NCI-H1694 treated with DMSO at 0.1 percent for 48 hours (cell line): ENCODE results near the gene GALK2.
"Not testable (repeated sequence)": the region's sequence is repeated elsewhere in the genome, so short reads cannot be mapped to it uniquely, and the experiment has no call there.

Experiments used
- DNase-seq: peaks from one replicate; lab custom pipeline; 2025; lab: John Stamatoyannopoulos, UW

Gene GALK2

DNA sequence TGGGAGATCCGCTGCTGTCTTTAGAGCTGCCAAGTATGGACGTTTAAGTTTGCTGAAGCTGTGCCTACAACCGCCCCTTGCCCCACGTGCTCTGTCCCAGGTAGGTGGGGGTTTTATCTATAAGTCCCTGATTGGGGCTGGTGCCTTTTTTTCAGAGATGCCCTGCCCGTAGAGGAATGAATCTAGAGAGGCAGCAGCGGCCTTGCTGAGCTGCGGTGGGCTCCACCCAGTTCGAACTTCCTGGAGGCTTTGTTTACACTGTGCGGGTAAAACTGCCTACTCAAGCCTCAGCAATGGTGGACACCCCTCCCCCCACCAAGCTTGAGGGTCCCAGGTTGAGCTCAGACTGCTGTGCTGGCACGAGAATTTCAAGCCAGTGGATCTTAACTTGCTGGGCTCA lies 169.6 kb downstream of the GALK2 start:
- no peak for DNase-seq

DNA sequence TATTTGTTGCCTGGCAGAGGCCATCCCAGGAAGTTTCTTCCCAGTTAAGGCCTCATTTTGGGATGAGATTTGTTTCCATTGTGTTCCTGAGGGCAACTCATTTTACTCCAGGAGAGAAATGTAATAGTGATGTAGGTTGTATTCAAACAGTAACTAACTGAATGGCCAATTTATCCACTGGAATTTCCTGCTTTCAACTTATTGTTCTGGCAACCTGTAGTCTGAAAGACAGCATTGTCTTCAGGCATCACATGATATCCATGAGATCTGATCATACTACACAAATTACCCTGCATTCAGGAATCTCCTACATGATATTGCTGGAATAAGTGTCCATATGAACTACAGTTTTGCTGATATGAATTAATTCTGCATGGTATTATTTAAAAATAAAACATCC lies 173.5 kb downstream of the GALK2 start:
- no peak for DNase-seq

DNA sequence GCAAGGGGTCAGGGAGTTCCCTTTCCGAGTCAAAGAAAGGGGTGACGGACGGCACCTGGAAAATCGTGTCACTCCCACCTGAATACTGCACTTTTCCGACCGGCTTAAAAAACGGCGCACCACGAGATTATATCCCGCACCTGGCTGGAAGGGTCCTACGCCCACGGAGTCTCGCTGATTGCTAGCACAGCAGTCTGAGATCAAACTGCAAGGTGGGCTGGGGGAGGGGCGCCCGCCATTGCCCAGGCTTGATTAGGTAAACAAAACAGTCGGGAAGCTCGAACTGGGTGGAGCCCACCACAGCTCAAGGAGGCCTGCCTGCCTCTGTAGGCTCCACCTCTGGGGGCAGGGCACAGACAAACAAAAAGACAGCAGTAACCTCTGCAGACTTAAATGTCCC lies 184.4 kb downstream of the GALK2 start:
- not testable (repeated sequence) for DNase-seq

DNA sequence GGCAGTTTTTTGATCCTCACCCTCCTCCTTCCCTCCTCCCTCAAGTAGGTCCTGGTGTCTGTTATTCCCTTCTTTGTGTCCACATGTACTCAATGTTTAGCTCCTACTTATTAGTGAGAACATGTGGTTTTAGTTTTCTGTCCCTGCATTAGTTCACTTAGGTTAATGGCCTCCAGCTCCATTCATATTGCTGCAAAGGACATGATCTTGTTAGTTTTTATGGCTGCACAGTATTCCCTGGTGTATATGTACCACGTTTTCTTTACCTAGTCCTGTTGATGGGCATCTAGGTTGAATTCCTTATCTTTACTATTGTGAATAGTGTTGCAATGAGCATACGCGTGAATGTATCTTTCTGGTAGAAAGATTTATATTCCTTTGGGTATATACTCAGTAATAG lies 191.3 kb downstream of the GALK2 start:
- no peak for DNase-seq

DNA sequence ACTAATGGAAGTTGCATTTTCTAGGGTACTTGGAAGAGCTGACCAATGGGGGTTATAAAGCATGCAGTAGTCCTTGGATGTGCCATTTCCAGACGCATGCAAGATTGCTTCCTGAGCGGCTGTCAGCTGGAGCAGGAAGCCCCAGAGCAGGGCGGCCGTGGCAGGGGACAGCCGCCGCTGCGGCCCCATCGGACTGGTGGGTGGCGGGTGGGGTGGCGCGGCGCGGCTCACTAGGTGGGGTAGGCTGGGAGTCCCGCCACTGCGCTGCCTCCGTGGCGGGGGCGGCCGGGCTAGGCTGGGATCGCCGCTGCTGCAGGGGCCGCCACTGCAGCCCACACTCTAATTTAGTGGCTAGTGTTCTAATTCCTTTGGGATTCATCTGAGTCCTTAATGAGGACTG lies 196.4 kb downstream of the GALK2 start:
- no peak for DNase-seq

DNA sequence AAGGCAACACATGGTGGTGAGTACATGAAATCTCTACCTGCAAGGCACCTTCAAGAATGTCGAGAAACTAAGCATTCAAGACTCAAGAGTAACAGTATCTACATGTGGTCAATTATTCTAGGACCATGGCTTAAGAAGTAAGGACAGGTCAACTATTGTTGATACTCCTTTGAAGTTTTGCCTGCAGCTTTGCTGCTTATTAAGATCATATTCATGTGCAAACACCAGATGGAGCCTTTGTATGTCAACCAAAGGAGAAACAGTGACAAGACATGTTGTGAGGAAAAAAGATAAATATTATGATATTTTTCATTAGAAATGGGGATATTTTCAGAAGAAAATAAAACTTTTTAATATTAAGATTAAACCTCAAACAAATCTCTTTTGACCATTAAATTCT lies 200.7 kb downstream of the GALK2 start:
- DNase-seq, result peak; percentile 11

DNA sequence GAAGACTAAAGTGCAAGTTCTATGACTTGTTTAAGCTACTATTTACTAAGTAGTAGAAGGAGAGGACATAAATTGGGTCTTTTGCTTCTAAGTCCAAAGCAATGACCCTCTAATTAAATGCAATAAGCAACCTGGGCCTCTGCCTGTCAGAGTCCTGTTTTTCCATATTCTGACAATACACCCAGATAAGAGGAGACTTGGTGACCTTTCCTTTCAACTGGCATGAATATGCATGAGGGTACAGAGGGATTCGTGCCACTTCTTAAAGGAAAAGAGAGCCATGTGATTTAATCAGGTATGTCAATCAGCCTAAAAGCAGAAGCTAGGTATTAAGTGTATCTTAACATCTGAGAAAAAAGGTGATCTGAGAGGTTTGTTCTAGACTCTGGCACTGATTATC lies 202.3 kb downstream of the GALK2 start:
- DNase-seq, result no peak

DNA sequence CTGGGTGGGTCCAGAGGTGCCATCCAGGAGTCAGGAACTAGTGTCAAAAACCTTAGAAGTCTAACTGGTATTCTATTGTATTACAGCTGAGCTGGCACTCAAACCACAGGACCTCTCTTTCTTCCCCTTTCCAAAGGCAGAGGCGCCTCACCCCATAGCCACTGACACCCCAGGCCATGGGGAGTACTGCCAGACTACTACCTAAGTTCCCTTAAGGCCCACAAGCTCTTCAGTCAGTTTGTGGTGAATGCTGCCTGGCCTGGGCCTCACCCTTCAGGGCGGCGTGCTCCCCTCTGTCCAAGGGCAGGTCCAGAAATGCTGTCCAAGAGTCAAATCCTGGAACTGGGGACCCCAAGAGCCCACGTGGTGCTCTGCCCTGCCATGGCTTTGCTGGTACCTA lies 209.9 kb downstream of the GALK2 start:
- no peak for DNase-seq

DNA sequence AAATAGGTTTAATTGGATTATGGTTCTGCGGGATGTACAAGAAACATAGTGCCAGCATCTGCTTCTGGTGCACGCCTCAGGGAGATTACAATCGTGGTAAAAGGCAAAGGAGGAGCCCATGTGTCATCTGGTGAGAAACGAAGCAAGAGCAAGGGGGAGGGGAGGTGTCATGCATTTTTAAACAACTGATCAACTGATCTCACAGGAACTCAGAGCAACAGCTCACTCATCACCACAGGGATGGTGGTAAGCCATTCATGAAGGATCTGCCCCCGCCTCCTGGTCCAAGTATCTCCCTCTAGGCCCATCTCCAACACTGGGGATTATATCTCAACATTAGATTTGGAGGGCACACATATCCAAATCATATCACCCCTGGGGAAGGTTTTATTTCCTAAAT lies 210.9 kb downstream of the GALK2 start:
- DNase-seq, result no peak
